Right lobe of liver (tissue), 6 donors: ENCODE results near the gene LYPD3. TPM values are rescaled to one million over a fixed set of nuclear protein-coding genes. Genes with fewer than 3 reads are reported as not detected.

Experiments used
- ATAC-seq, 4 donors: fragments of 200-7000 bp; cut with Tn5 transposase; one replicate each; pipeline ENCODE4 v1.9.1; 2020; ENCODE audit warnings: mild to moderate bottlenecking in 4 of 4, moderate library complexity in 4 of 4
- DNase-seq, 3 donors: peaks; one replicate each; pipeline ENCODE4 v3.0.0-alpha.2; 2020
- H3K27ac ChIP-seq, 3 donors: fragments of 200-600 bp; one replicate each; pipeline ENCODE4 v1.8.0; 2022
- H3K27me3 ChIP-seq, 2 donors: fragments of 200-600 bp; one replicate each; pipeline ENCODE4 v1.8.0; 2022
- H3K36me3 ChIP-seq, 4 donors: fragments of 200-600 bp; sonication (generic) in 1 of 4; one replicate each; pipeline versions ENCODE4 v1.5.1 to v1.8.0; 2017 to 2022; ENCODE audit warnings: control low read depth in 1 of 4
- H3K4me1 ChIP-seq, 4 donors: fragments of 200-600 bp; sonication (generic) in 1 of 4; one replicate each; pipeline versions ENCODE4 v1.5.1 to v1.8.0; 2017 to 2022; ENCODE audit warnings: control low read depth in 1 of 4
- H3K4me3 ChIP-seq, 3 donors: fragments of 200-600 bp; one replicate each; pipeline ENCODE4 v1.8.0; 2022
- H3K9me3 ChIP-seq, 4 donors: fragments of 200-600 bp; sonication (generic) in 1 of 4; one replicate each; pipeline versions ENCODE4 v1.5.1 to v1.8.0; 2017 to 2022; ENCODE audit warnings: control low read depth in 1 of 4
- POLR2A ChIP-seq: fragments of 450-650 bp; IDR thresholded peaks from one replicate; pipeline ENCODE4 v1.6.1; 2017; ENCODE audit warnings: antibody characterized with exemption, mild to moderate bottlenecking
- WGBS: methylation state at CpG from one replicate; pipeline ENCODE4 v1.1.6; 2018; ENCODE audit warnings: low coverage, low lambda C conversion rate; ENCODE audit not compliant: insufficient coverage; ENCODE audit errors: missing lambda C conversion rate; 5-methylcytosine and 5-hydroxymethylcytosine counted together
- intact Hi-C, 2 donors: fragments of 100-400 bp; cut with DNase I; formaldehyde crosslinking; loops; one replicate each; pipeline versions ENCODE4 v1.11.2 to v1.14.1; 2022
- total RNA-seq, 6 experiments: library from RNA; depleted of rRNA in 2 of 6; stranded (reverse); fragments of >200 nt in 2 of 6; fragmentation: NEBNext Ultra II Directional in 3 of 6; extraction: Animal tissue kit (Norgen Biotek cat#: 25700) in 3 of 6; gene quantifications; one replicate each; pipeline versions ENCODE4 v1.1.0 to v1.2.4, GENCODE V29; 2016 to 2023
- TF ChIP-seq, protein P1 (sequence below), 4 donors: fragments of 200-600 bp in 3 of 4; fragments of 450-650 bp in 1 of 4; IDR thresholded peaks; one replicate each; pipeline versions ENCODE4 v1.5.1 to v1.8.0; 2016 to 2022; ENCODE audit warnings: antibody characterized with exemption in 4 of 4, mild to moderate bottlenecking in 2 of 4
- donor health status: DM: no; HTN: yes; CAD: no.
- donor health status: DM: no; HTN: no; CAD: no.
- donor health status: DM: no; HTN: no; CAD: no.
- donor health status: DM: no; HTN: yes; CAD: no.
- donor health status: DM: no; HTN: yes; CAD: no.

LYPD3 gene
- total RNA-seq, 6 experiments from 2014 or later, result 0.20 to 0.28 (median 0.25) TPM; not detected in 2

DNA sequence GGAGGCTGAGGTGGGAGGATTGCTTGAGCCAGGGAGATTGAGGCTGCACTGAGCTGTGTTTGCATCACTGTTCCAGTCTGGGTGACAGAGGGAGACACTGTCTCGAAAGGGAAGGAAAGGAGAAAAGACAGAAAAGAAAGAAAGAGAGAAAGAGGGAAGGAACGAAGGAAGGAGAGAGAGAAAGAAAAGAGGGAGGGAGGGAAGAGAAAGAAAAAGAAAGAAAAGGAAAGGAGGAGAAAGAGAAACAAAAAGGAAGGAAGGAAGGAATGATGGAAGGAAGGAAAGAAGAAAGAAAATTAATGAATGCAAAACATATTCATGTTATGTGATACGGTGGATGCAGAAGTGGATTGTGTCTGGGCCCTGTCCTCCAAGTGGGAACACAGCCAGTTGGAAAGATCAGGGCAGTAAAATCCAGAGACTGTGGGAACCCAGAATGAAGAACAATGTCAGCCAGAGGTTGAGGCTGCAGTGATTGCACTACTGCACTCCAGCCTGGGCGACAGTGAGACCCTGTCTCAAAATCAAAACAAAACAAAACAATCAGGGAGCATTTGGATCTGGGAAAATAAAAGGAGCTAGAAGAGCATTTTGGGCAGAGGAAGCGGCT, 32.9 kb upstream of the LYPD3 start:
- peak; percentile 11 to 61 (median 40) for ATAC-seq
- intact Hi-C loops, result no loop called here
- peak in 1 of 3 donors; percentile 69 for DNase-seq
- Histone ChIP-seq H3K27me3 (no peaks in the 10 kb centered on the region), H3K36me3 (peaks cover 0 to 27% (median 8%) of the 10 kb centered on the region in 4 donors), H3K4me3 (no peak overlapping the region), H3K4me1 (peaks cover 0 to 43% (median 14%) of the 10 kb centered on the region in 4 donors), H3K9me3 (no peaks in the 10 kb centered on the region), H3K27ac (peak overlapping the region; percentile 39 to 81 (median 79))
- 48% methylated on average over 4 of the region's 5 CpGs for WGBS
- TF ChIP-seq, protein P1, sequence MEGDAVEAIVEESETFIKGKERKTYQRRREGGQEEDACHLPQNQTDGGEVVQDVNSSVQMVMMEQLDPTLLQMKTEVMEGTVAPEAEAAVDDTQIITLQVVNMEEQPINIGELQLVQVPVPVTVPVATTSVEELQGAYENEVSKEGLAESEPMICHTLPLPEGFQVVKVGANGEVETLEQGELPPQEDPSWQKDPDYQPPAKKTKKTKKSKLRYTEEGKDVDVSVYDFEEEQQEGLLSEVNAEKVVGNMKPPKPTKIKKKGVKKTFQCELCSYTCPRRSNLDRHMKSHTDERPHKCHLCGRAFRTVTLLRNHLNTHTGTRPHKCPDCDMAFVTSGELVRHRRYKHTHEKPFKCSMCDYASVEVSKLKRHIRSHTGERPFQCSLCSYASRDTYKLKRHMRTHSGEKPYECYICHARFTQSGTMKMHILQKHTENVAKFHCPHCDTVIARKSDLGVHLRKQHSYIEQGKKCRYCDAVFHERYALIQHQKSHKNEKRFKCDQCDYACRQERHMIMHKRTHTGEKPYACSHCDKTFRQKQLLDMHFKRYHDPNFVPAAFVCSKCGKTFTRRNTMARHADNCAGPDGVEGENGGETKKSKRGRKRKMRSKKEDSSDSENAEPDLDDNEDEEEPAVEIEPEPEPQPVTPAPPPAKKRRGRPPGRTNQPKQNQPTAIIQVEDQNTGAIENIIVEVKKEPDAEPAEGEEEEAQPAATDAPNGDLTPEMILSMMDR (IDR thresholded peaks at IDR 0.05), result no peak

DNA sequence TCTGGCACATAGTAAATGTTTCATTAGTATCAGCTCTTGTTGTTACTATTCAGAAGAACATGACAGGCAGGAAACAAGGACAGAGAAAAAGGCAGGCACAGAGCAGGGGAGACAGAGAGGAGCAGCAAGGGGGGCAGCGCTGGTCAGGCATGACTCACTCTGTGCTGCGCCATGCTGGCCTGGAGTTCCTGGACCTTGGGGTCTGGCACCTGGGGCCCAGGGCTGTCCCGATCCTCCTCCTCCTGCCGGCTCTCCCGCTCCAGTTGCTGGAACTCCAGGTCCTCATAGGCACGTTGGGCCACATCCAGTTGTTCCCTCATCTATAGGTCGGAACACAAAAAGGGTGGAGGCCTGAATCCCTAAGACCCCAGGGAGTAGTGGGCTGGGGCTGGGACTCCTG, 31.6 kb upstream of the LYPD3 start:
- no peaks in the 10 kb centered on the region for H3K27me3 ChIP-seq
- 100% methylated on average over 1 of the region's 7 CpGs for WGBS
- H3K4me3 ChIP-seq, result no peak overlapping the region
- no peaks in the 10 kb centered on the region for H3K9me3 ChIP-seq
- TF ChIP-seq, protein P1 (IDR thresholded peaks at IDR 0.05), result no peak
- no peak for TF ChIP-seq POLR2A
- peaks cover 0 to 29% (median 9%) of the 10 kb centered on the region in 4 donors for H3K4me1 ChIP-seq
- ATAC-seq (peak in 1 of 4 donors; percentile 7), DNase-seq (no peak)
- peaks cover 0 to 27% (median 10%) of the 10 kb centered on the region in 4 donors for H3K36me3 ChIP-seq
- no peak overlapping the region for H3K27ac ChIP-seq
- intact Hi-C loops, result no loop called here

DNA sequence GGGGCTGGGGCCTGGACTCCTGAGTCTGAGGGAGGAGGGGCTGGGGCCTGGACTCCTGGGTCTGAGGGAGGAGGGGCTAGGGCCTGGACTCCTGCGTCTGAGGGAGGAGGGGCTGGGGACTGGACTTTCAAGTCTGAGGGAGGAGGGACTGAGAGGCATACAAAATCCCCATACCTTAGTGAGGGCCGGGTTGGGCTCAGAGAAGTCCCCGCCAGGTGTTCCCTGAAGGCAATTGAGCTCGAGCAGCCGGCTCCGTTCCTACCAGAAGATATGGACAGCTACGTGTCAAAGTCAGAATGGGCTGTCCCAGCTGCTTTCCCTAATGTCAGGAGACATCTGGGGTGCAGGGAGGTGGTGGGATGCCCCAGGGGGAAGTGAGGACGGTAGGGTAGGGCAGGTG, 29.7 kb upstream of the LYPD3 start:
- H3K4me1 ChIP-seq, result peaks cover 0 to 28% (median 8%) of the 10 kb centered on the region in 4 donors
- peaks cover 0 to 27% (median 10%) of the 10 kb centered on the region in 4 donors for H3K36me3 ChIP-seq
- no CpG with 5 or more reads among the region's 8 CpGs for WGBS
- DNase-seq (no peak), ATAC-seq (no peak)
- H3K27me3 ChIP-seq, result no peaks in the 10 kb centered on the region
- TF ChIP-seq, protein P1 (IDR thresholded peaks at IDR 0.05), result no peak
- no peak for TF ChIP-seq POLR2A
- no peak overlapping the region for H3K27ac ChIP-seq
- H3K4me3 ChIP-seq, result no peak overlapping the region
- no peaks in the 10 kb centered on the region for H3K9me3 ChIP-seq
- intact Hi-C loops, result no loop called here

DNA sequence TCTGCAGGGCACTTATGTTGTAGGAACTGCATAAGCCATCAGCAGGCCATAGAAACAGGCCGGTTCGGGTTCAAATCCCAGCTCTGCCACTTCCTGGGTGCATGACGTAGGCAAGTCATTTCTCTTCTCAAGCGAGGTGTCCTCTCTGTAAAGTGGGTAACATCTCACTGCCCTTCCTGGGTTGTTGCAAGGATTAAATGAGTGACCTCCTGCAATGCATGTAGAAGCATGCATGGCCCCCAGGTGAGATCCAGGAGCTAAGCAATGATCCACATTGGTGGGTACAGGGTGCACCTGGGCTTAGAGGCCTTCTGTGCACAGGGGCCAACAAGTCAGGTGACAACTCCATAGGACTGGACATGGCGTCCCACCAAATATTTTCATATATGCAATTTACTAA, 25.4 kb upstream of the LYPD3 start:
- DNase-seq (no peak), ATAC-seq (peak in 1 of 4 donors; percentile 10)
- Histone ChIP-seq H3K9me3 (no peaks in the 10 kb centered on the region), H3K27ac (peak overlapping the region in 1 of 3 donors; percentile 40), H3K4me3 (no peak overlapping the region), H3K27me3 (no peaks in the 10 kb centered on the region), H3K4me1 (peaks cover 0 to 14% (median 3%) of the 10 kb centered on the region in 4 donors), H3K36me3 (peaks cover 0 to 13% (median 4%) of the 10 kb centered on the region in 4 donors)
- intact Hi-C loops, result no loop called here
- 83% methylated on average over 1 of the region's 5 CpGs for WGBS
- no peak for TF ChIP-seq POLR2A
- TF ChIP-seq, protein P1 (IDR thresholded peaks at IDR 0.05), result no peak
